K562 (cell line): Measurements from ENCODE around the gene PACRG. TPM values are rescaled to one million over a fixed set of nuclear protein-coding genes. Genes with fewer than 3 reads are reported as not detected.

Source experiments
- ATAC-seq: fragments of 200-7000 bp; cut with Tn5 transposase; 3 replicates; pipeline ENCODE4 v1.9.1; 2020; ENCODE audit warnings: moderate library complexity
- BruUV-seq: library from RNA; stranded (reverse); fragments of 400-500 nt; replicated peaks from 2 replicates; lab custom pipeline; 2021; lab: Mats Ljungman, UMichigan
- CTCF ChIA-PET: fragments of 300-600 bp; formaldehyde crosslinking; extraction: SDS; loops from one replicate; lab custom pipeline; 2021; ENCODE audit warnings: low intra/inter-chr PET ratio; lab: Yijun Ruan, JAX
- POLR2A ChIA-PET: fragments of 300-600, 350-650 bp; sonication (Branson Sonifier 250); formaldehyde crosslinking; extraction: SDS; loops from one replicate; lab custom pipeline; 2021; ENCODE audit warnings: antibody characterized with exemption, inconsistent platforms; lab: Yijun Ruan, JAX
- DNase-seq, 4 experiments: peaks; one replicate each; pipeline versions ENCODE4 v3.0.0 to v3.0.0-alpha.2; 2011 to 2018; ENCODE audit warnings: low spot score in 3 of 4, mixed read lengths in 3 of 4; ENCODE audit errors: extremely low read depth in 1 of 4
- FAIRE-seq: peaks from 2 replicates; lab custom pipeline; 2011; peaks lifted over from hg19 to GRCh38; lab: Jason Lieb, UNC
- H2AFZ ChIP-seq: 2 replicates; pipeline ENCODE4 v1.6.0; 2011; ENCODE audit warnings: low read depth, low read length, control low read depth, inconsistent platforms
- H3K27ac ChIP-seq: fragments of 200-600 bp; 3 replicates; pipeline ENCODE4 v1.8.0; 2011; ENCODE audit warnings: low read depth, mild to moderate bottlenecking, control low read depth, inconsistent platforms, low read length, moderate library complexity, mixed read lengths; ENCODE audit errors: extremely low read depth
- H3K27me3 ChIP-seq, 2 experiments: fragments of 300-600 bp in 1 of 2; 2 replicates in 1 of 2; 3 replicates in 1 of 2; pipeline versions ENCODE4 v1.6.0 to v1.8.0; 2011; ENCODE audit warnings: inconsistent platforms in 2 of 2, low read length in 2 of 2, mild to moderate bottlenecking in 1 of 2, mixed read lengths in 1 of 2, moderate library complexity in 1 of 2; ENCODE audit not compliant: control insufficient read depth in 2 of 2, insufficient read depth in 2 of 2
- H3K36me3 ChIP-seq: fragments of 300-600 bp; 3 replicates; pipeline ENCODE4 v1.8.0; 2011; ENCODE audit warnings: mild to moderate bottlenecking, low read length, inconsistent platforms; ENCODE audit not compliant: control insufficient read depth, insufficient read depth
- H3K4me1 ChIP-seq, 2 experiments: fragments of 200-600 bp in 1 of 2; replicated peaks in 1 of 2; 2 replicates in 1 of 2; 3 replicates in 1 of 2; pipeline versions ENCODE4 v1.5.1 to v1.8.0; 2011; ENCODE audit warnings: inconsistent platforms in 2 of 2, low read length in 2 of 2, mild to moderate bottlenecking in 1 of 2, mixed read lengths in 1 of 2, moderate library complexity in 1 of 2; ENCODE audit not compliant: control insufficient read depth in 2 of 2, insufficient read depth in 2 of 2
- H3K4me2 ChIP-seq: 2 replicates; pipeline ENCODE4 v1.6.1; 2011; ENCODE audit warnings: low read length, control low read depth, inconsistent platforms, mixed read lengths; ENCODE audit not compliant: insufficient read depth
- H3K4me3 ChIP-seq: fragments of 200-600 bp; sonication (generic), shearing (Covaris generic); 2 replicates; pipeline ENCODE4 v1.5.1; 2016; ENCODE audit warnings: control low read depth, inconsistent platforms
- H3K79me2 ChIP-seq: fragments of 200-600 bp; 3 replicates; pipeline ENCODE4 v1.8.0; 2011; ENCODE audit warnings: low read length, inconsistent platforms; ENCODE audit not compliant: control insufficient read depth, insufficient read depth
- H3K9ac ChIP-seq, 2 experiments: 2 replicates each; pipeline versions ENCODE4 v1.6.0 to v1.6.1; 2011; ENCODE audit warnings: low read depth in 2 of 2, low read length in 2 of 2, control low read depth in 1 of 2, inconsistent platforms in 1 of 2, mild to moderate bottlenecking in 1 of 2, mixed read lengths in 1 of 2; ENCODE audit not compliant: insufficient read depth in 1 of 2
- H3K9me1 ChIP-seq: one replicate; pipeline ENCODE4 v1.6.0; 2011; ENCODE audit warnings: inconsistent platforms, mild to moderate bottlenecking, low read length, moderate library complexity; ENCODE audit not compliant: control insufficient read depth, insufficient read depth
- H3K9me3 ChIP-seq: replicated peaks from 2 replicates; pipeline ENCODE4 v1.5.1; 2011; ENCODE audit warnings: low read depth, low read length, inconsistent platforms; ENCODE audit not compliant: control insufficient read depth, insufficient read depth
- H4K20me1 ChIP-seq: replicated peaks from 2 replicates; pipeline ENCODE4 v1.6.1; 2011; ENCODE audit warnings: low read length, inconsistent platforms, mixed read lengths; ENCODE audit not compliant: control insufficient read depth, insufficient read depth
- CBX8 ChIP-seq: fragments of 200-600 bp; sonication (generic); IDR thresholded peaks from 2 replicates; pipeline ENCODE4 v1.6.1; 2012; ENCODE audit warnings: borderline replicate concordance, mixed run types, low read depth, mild to moderate bottlenecking, moderate library complexity, mixed read lengths, low read length, control low read depth, inconsistent platforms; ENCODE audit not compliant: poor library complexity, severe bottlenecking; ENCODE audit errors: extremely low read depth
- ELF2 ChIP-seq: fragments of 250-450 bp; sonication (Bioruptor Pico); IDR thresholded peaks from 2 replicates; pipeline ENCODE4 v1.5.0; 2021; ENCODE audit warnings: mild to moderate bottlenecking
- KDM5B ChIP-seq: fragments of 200-600 bp; sonication (generic); IDR thresholded peaks from 2 replicates; pipeline ENCODE4 v1.6.1; 2012; ENCODE audit warnings: low read depth, mild to moderate bottlenecking, moderate library complexity, low read length, control low read depth, inconsistent platforms; ENCODE audit not compliant: insufficient replicate concordance
- NFIC ChIP-seq: fragments of 450-650 bp; IDR thresholded peaks from 2 replicates; pipeline ENCODE4 v1.6.1; 2017; ENCODE audit warnings: mild to moderate bottlenecking, inconsistent platforms
- POLR2AphosphoS5 ChIP-seq: IDR thresholded peaks from 2 replicates; pipeline ENCODE4 v1.6.1; 2011; ENCODE audit warnings: mild to moderate bottlenecking, low read depth, low read length, moderate library complexity; ENCODE audit not compliant: control insufficient read depth, insufficient read depth
- ZNF239 ChIP-seq: fragments of 250-450 bp; sonication (Bioruptor Pico); IDR thresholded peaks from 2 replicates; pipeline ENCODE4 v1.4.0; 2020; ENCODE audit warnings: mild to moderate bottlenecking
- ZSCAN32 ChIP-seq: fragments of 450-650 bp; formaldehyde crosslinking; IDR thresholded peaks from 2 replicates; pipeline ENCODE4 v1.4.0; 2020; ENCODE audit warnings: mild to moderate bottlenecking, moderate library complexity
- WGBS: fragments of 100-300 bp; shearing (Covaris generic); methylation state at CpG from one replicate; pipeline ENCODE4 v1.1.6; 2016; ENCODE audit warnings: low coverage, mixed read lengths; ENCODE audit not compliant: insufficient coverage; ENCODE audit errors: missing lambda C conversion rate; 5-methylcytosine and 5-hydroxymethylcytosine counted together
- in situ Hi-C: fragments of 300-500 bp; cut with MboI; formaldehyde crosslinking; loops from 4 replicates; pipeline ENCODE4 v1.15.0; 2018; ENCODE audit warnings: inconsistent platforms, mixed read lengths
- intact Hi-C: fragments of 100-400 bp; cut with micrococcal nuclease; formaldehyde crosslinking; loops from 2 replicates; pipeline ENCODE4 v1.14.2; 2022
- polyA plus RNA-seq, 8 experiments: library from polyadenylated mRNA; depleted of rRNA in 4 of 8; stranded (reverse) in 5 of 8; unstranded in 3 of 8; fragments of >200 nt; fragmentation: Nextera tagmentation in 2 of 8; fragmentation: Illumina TruSeq in 1 of 8; extraction: Ambion mirVana in 2 of 8; extraction: Trizol in 1 of 8; gene quantifications; 2 replicates each; pipeline versions ENCODE4 v1.2.1 to v1.2.3, GENCODE V29; 2011 to 2014; ENCODE audit warnings: inconsistent platforms in 1 of 8, missing spikeins in 1 of 8
- total RNA-seq, 7 experiments: library from RNA; depleted of rRNA in 6 of 7; stranded (reverse); fragments of >200 nt in 6 of 7; fragmentation: Illumina TruSeq in 2 of 7; extraction: Trizol in 2 of 7; gene quantifications; 2 replicates each; pipeline versions ENCODE4 v1.2.1 to v1.2.3, GENCODE V29; 2011 to 2021; ENCODE audit warnings: low replicate concordance in 1 of 7
- TF ChIP-seq, protein P1 (sequence below): fragments of 250-450 bp; sonication (Bioruptor Pico); IDR thresholded peaks from 2 replicates; pipeline ENCODE4 v1.8.0; 2021; ENCODE audit warnings: moderate library complexity, mild to moderate bottlenecking, inconsistent platforms
- TF ChIP-seq, protein P2 (sequence below): fragments of 250-450 bp; sonication (Bioruptor Pico); IDR thresholded peaks from 2 replicates; pipeline ENCODE4 v1.4.0; 2020; ENCODE audit warnings: mild to moderate bottlenecking, moderate library complexity, borderline replicate concordance

Gene PACRG
- total and polyA plus RNA-seq, 9 of the 15 experiments (the other 6 are each of a cell fraction or from before 2014, with no cell fraction given) = 0.04 TPM; not detected in 8

DNA sequence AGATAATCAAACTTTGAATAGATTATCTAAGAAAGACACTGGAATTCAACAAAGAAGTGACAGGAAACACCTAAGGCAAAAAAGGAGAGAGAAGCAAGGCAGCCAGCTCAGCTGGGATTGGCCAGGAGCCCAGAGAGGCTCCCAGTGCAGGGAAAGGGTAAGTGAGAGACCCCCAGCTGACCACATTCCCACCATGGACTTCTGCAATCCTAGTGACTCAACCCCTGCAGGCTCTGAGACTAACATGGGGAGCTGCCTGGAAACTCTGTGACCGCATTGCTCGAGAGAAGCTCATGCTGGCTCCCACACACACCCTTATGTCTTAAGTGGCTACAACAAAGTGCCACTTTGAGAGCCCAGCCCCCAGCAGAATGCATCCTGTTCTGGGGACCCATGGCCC, 215.1 kb downstream of the PACRG start (continued):
- TF ChIP-seq ELF2 (CRISPR knock-in tag) (no peak), KDM5B (no peak)

DNA sequence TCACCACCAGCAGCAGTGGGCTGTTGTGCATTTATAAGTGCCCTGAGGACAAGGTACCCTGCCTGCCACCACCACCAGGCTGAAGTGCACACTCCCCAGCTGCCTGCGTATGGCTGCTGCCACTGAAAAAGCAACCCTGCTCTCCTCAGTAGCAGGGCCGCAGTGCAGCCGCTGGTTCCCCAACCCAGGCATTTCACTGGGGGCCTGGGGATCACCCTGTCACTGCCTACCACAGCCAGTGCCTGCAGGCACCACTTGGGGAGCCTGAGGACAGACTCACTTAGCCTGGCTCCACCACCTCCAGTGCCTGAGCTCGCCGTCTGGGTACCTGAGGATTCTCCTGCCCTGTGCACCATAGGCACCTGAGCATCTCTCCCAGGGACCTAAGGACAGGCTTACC, 215.6 kb downstream of the PACRG start:
- no TSS peak for BruUV-seq
- FAIRE-seq = no peak
- no peak overlapping the region for H3K9ac ChIP-seq
- WGBS = 5% methylated on average over 5 of the region's 5 CpGs
- no peaks in the 10 kb centered on the region for H3K79me2 ChIP-seq
- H4K20me1 ChIP-seq = no peaks in the 10 kb centered on the region
- no peak overlapping the region for H2AFZ ChIP-seq
- H3K4me1 ChIP-seq = no peaks in the 10 kb centered on the region
- in situ Hi-C loops = no loop called here
- POLR2A ChIA-PET = interaction anchor here (0.6 kb wide), 1 partner anchor 73 kb away, joined by 4 read pairs; no protein-coding TSS in a partner anchor
- H3K9me1 ChIP-seq = no peaks in the 10 kb centered on the region
- H3K27ac ChIP-seq = no peak overlapping the region
- H3K4me3 ChIP-seq = no peak overlapping the region
- no peak overlapping the region for H3K4me2 ChIP-seq
- peaks cover 4% of the 10 kb centered on the region; the same call in 1 of the 2 replicates for H3K9me3 ChIP-seq
- no peaks in the 10 kb centered on the region for H3K27me3 ChIP-seq
- intact Hi-C loops = loop anchor here (10.0 kb wide), 1 partner anchor 409 kb away; no protein-coding TSS in a partner anchor
- no peaks in the 10 kb centered on the region for H3K36me3 ChIP-seq
- no peak for ATAC-seq
- CTCF ChIA-PET = no interaction called here
- DNase-seq = no peak
- TF ChIP-seq, protein P1, sequence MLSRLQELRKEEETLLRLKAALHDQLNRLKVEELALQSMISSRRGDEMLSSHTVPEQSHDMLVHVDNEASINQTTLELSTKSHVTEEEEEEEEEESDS (CRISPR knock-in tag) = no peak
- TF ChIP-seq, protein P2, sequence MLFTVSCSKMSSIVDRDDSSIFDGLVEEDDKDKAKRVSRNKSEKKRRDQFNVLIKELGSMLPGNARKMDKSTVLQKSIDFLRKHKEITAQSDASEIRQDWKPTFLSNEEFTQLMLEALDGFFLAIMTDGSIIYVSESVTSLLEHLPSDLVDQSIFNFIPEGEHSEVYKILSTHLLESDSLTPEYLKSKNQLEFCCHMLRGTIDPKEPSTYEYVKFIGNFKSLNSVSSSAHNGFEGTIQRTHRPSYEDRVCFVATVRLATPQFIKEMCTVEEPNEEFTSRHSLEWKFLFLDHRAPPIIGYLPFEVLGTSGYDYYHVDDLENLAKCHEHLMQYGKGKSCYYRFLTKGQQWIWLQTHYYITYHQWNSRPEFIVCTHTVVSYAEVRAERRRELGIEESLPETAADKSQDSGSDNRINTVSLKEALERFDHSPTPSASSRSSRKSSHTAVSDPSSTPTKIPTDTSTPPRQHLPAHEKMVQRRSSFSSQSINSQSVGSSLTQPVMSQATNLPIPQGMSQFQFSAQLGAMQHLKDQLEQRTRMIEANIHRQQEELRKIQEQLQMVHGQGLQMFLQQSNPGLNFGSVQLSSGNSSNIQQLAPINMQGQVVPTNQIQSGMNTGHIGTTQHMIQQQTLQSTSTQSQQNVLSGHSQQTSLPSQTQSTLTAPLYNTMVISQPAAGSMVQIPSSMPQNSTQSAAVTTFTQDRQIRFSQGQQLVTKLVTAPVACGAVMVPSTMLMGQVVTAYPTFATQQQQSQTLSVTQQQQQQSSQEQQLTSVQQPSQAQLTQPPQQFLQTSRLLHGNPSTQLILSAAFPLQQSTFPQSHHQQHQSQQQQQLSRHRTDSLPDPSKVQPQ (CRISPR knock-in tag) = no peak
- TF ChIP-seq POLR2AphosphoS5 = no peak
- TF ChIP-seq ZNF239 (CRISPR knock-in tag) = no peak
- TF ChIP-seq CBX8 = no peak
- no peak for TF ChIP-seq ZSCAN32
- TF ChIP-seq NFIC = no peak
